Fibroblast of skin of left biceps (primary cell): ENCODE measurements around the gene MYRF.

ENCODE experiments used
- DNase-seq, 2 experiments: peaks; one replicate each; pipeline ENCODE4 v3.0.0-alpha.2; 2013; ENCODE audit warnings: low read depth in 2 of 2

Gene MYRF

GRCh38 chr11:61793829-61794204 is 41.4 kb downstream of the MYRF start:
- DNase-seq, result no peak

GRCh38 chr11:61794579-61794978 is 42.1 kb downstream of the MYRF start:
- no peak for DNase-seq

GRCh38 chr11:61795459-61795858 is 43.0 kb downstream of the MYRF start:
- DNase-seq, result no peak

- no peak for DNase-seq
Measured at GRCh38 chr11:61795876-61796526, 43.6 kb downstream of the MYRF start.

GRCh38 chr11:61797263-61797944 is 45.0 kb downstream of the MYRF start:
- peak in 1 of 2 experiments; percentile 53 for DNase-seq

- no peak for DNase-seq
Measured at GRCh38 chr11:61799665-61800284, 47.3 kb downstream of the MYRF start.

- DNase-seq, result no peak
Measured at GRCh38 chr11:61800331-61801281, 48.2 kb downstream of the MYRF start.

GRCh38 chr11:61802605-61803004 is 50.2 kb downstream of the MYRF start:
- DNase-seq, result no peak

GRCh38 chr11:61803889-61804647 is 51.6 kb downstream of the MYRF start:
- DNase-seq, result no peak

- no peak for DNase-seq
Measured at GRCh38 chr11:61805146-61805545, 52.7 kb downstream of the MYRF start.

- no peak for DNase-seq
Measured at GRCh38 chr11:61806785-61807184, 54.3 kb downstream of the MYRF start.

GRCh38 chr11:61810671-61811175 is 58.3 kb downstream of the MYRF start:
- DNase-seq, result no peak

GRCh38 chr11:61811831-61812230 is 59.4 kb downstream of the MYRF start:
- no peak for DNase-seq

- DNase-seq, result no peak
Measured at GRCh38 chr11:61812736-61813411, 60.4 kb downstream of the MYRF start.

- no peak for DNase-seq
Measured at GRCh38 chr11:61814247-61814957, 62.0 kb downstream of the MYRF start.

GRCh38 chr11:61814958-61815789 is 62.7 kb downstream of the MYRF start:
- DNase-seq, result peak; percentile 66 to 68

GRCh38 chr11:61815790-61816735 is 63.6 kb downstream of the MYRF start:
- DNase-seq, result no peak
